GM19099 (cell line): ENCODE data around the gene HOXC9.

Experiments used
- POLR2A ChIP-seq: IDR thresholded peaks from 3 replicates; pipeline ENCODE4 v1.6.1; 2011; ENCODE audit warnings: low read depth; ENCODE audit not compliant: insufficient read length; ENCODE audit errors: extremely low read depth

HOXC9 gene

GRCh38 chr12:53986686-53987483, 13.1 kb upstream of the HOXC9 start:
- no peak for TF ChIP-seq POLR2A

DNA sequence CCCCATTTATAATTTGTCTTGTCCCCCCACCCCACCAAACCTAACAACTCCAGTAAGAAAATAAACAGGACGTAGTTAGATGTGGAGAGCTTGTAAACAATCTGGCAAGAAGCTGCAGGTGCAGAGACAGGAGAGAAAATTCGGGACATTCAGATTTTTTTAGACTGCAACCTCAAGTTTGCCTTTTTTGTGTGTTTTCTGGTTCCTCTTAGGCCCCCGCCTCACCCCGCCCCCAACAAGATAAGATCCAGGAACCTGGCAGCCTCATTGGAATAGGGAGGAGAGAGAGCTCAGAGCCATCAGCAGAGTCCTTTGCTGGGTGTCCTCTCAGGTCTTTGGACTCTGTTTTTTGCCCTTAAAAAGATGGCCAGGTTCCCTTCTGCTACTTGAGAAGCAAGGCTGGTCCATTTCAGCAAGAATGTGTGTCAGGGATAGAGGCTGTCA, 12.2 kb upstream of the HOXC9 start:
- no peak for TF ChIP-seq POLR2A

GRCh38 chr12:53988541-53989226, 11.3 kb upstream of the HOXC9 start:
- TF ChIP-seq POLR2A: no peak

DNA sequence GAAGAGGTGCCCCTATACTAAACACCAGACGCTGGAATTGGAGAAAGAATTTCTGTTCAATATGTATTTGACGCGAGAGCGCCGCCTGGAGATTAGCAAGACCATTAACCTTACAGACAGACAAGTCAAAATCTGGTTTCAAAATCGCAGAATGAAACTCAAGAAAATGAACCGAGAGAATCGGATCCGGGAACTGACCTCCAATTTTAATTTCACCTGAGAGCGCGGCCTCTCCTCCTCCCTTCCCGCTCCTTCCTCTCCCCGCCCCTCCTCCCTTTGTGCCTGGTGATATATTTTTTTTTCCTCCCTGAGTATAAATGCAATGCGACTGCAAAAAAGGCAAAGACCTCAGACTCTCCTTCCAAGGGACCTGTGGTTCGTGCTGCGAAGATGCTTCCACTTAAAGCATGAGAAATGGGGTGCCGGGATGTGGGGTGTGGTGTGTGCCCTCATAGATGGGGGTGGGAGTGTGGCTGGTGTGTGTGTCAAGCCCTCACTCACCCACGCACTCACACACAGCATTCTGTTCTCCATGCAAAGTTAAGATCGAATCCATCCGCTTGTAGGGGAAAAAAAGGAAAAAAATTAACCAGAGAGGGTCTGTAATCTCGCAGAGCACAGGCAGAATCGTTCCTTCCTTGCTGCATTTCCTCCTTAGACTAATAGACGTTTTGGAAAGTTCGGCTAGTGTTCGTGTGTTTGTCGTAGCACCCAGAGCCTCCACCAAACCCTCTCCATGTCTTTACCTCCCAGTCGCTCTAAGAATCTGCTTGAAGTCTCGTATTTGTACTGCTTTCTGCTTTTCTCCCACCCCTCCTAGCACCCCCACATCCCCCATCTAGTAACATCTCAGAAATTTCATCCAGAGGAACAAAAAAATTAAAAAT, 10.5 kb upstream of the HOXC9 start:
- TF ChIP-seq POLR2A: no peak

GRCh38 chr12:53990311-53991076, 9.5 kb upstream of the HOXC9 start:
- no peak for TF ChIP-seq POLR2A

DNA sequence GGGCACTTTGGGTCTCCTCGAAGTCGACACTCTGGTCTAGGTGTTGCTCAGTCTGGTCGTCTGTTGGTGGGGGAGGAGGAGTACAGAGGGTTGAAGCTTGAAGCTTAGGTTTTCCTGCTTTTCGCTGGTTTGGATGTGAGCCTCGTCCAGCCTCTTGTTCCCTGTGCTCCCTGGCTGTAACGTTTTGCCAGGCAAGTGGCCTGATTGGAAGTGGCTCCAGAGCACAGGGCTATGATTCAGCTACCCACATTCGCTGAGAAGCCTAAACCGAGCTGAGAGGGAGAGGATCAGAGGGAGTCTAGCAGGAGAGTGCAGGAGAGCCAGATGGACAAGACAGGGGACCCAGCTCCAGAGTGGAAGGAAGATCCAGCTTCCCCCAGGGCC, 8.9 kb upstream of the HOXC9 start:
- TF ChIP-seq POLR2A: no peak

GRCh38 chr12:53992377-53992889, 7.5 kb upstream of the HOXC9 start:
- TF ChIP-seq POLR2A: no peak

DNA sequence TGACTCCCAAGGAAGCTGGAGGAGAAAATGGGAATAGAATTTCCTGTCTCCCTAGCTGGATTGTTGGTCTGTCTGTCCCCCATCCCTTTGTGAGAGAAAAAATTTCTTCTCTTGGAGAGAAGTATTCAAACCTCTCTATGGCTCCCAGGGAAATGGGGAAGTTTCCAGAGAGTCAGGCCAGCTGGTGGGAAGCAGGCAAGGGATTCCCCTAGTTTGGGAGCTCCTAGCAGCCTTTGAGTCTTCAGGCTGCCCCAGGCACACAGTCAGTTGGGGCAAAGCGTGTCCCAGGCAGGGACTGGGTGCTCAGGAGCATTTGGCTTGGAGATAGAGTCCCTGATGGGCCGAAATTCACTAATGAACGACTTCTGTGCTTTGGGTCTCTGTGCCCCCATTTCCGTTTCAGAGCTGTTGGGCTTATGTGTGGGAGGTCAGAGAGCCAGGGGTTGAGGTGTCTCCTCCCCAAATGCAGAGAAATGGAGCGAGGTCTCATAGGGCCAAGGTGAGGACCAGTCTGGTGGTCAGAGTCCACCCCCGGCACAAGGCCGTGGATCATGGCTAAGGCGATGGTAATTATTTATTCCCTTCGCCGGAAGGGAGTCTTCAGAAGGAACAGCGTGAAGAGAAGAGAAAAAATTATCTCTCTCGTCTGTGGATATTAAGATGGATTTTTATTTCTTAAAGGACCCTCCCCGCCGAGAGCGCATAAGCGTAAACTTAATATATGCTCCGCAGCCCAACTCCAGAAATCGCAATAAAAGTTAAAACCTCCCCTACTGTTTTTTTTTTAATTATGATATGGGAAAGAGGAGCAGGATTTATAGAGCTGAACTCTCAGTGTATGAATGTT, 6.6 kb upstream of the HOXC9 start:
- TF ChIP-seq POLR2A: no peak

- no peak for TF ChIP-seq POLR2A
Measured at GRCh38 chr12:53994009-53994263, 6.0 kb upstream of the HOXC9 start.

- no peak for TF ChIP-seq POLR2A
Measured at GRCh38 chr12:53994264-53995001, 5.5 kb upstream of the HOXC9 start.

DNA sequence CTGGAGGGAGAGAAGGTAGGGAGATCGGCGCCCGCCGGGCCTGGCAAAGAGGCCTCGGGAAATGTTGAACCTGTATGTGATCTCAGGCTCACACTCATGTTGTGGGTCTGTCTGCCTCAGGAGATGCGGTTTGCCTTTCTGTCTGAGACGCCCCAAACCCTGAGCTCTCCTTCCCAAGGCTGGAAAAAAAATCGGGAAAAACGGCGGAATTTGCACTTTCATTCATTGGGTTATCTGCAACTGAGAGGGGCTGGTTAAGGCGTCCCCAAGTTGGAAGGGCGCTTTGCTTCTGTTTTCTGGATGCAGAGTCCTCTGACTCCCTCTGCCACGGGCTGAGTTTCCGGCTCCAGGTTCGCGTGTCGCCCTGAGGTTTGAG, 5.0 kb upstream of the HOXC9 start:
- TF ChIP-seq POLR2A: no peak

GRCh38 chr12:53995378-53996239, 4.4 kb upstream of the HOXC9 start:
- TF ChIP-seq POLR2A: no peak
